Stimulated activated CD4-positive, alpha-beta T cell treated with anti-CD3 and anti-CD28 coated beads, Interleukin-2, amount 100 ng/mL, for 48 hours (primary cell): ENCODE measurements around the gene FXYD3.
"Not testable (repeated sequence)": the region's sequence is repeated elsewhere in the genome, so short reads cannot be mapped to it uniquely, and the experiment has no call there.

Source experiments
- DNase-seq, 2 donors: peaks; one replicate each; pipeline ENCODE4 v3.0.0-alpha.2; 2020

The FXYD3 gene

DNA sequence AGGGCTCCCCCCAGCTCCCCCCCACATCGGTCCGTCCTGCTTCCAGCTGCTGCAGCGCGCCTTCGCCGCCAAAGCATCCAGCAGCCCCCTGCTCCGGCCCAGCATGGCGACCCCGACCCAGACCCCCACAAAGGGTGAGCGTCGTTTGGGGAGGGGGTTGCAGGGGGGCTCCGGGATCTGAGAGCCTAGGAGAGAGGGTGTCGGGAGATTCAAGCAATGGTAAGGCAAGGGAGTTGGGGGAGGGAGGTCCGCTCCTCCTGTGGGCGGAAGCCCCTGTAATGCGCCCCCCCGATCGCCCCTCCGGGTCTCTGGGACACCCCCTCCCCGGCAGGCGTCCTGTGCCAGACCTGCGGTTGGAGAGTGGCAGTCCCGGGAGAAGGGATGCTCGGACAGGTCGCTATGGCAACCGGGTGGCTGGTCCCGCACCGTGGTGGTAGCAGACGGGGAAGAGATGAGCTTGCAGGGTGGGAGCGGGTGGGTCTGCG, 27.6 kb downstream of the FXYD3 start, which contains the start of gene FXYD7:
FXYD7 (plus strand) TSS at position 25 of the 485 bp plus-strand sequence; CDS start at position 104, 79 bp downstream.
- DNase-seq: no peak

DNA sequence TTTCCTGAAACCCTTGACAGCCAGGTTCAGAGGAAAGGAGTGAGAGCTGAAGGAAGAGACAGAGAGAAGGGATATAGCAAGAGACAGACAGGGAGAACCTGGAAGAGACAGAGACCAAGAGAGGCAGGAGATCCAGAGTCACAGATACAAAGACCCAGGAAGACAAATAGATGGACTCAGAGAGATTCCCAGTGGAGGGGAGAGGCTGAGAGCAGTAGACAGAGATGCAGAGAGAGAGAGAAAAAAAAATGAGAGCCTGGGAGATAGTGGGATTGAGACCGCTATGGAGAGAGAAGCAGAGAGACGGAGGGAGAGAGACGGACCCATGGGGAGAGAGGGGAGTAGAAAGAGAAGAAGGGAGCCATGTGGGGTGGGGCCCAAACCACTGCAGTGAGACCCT, 28.2 kb downstream of the FXYD3 start:
- DNase-seq: no peak

DNA sequence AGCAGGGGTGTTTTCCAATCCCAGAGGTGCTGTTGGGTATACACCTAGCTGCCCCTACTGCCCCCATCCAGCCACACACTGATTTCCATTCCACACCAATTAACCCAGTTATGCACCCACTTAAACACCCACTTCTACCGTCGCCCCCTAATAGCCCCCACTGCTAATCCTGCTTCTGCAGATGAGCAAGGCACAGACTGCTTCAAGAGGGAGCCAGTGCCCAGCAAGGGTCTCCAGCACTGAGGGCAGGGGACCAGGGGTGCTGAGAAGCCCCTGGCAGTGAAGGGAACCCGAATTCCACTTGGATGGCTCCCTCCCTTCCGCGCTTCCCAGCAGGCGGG, 28.6 kb downstream of the FXYD3 start:
- no peak for DNase-seq

DNA sequence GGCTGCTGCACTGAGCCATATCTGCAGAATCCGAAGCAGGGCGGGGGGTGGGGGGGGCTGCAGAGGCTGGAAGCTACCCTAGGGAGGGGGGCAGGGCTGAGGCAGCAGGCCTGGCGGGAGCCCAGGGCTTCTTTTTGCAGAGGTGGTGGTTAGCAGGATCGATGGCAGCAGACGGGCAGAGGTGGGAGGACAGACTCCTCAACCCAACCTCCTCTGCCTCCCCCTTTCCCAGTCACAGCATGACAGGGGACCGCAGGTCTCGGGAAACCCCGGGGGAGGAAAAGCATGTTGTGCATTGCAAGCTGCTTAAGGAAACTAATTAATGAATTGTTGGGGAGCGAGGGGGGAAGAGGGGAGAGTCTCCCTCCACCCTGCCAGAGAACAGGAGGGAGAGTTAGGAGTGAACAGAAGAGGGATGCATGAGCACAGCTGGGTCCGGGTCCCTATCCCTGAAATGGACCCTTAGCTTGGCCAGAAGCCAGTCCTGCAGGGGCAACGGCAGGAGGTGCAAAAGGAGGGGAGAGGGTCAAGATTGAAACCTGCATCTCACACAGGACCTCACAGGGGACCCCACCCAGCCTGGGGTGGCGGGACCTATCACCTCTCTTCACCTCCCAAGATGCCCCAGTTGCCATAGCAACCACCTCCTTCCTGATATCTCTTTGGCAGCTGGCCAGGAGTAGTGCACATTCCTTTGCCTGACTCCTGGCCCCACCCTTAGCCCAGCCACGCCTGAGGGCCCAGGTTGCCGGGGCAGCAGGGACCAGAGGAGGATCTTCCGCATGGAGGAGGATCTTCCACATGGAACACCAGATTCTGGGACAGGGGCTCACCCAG, 29.2 kb downstream of the FXYD3 start:
- no peak for DNase-seq

DNA sequence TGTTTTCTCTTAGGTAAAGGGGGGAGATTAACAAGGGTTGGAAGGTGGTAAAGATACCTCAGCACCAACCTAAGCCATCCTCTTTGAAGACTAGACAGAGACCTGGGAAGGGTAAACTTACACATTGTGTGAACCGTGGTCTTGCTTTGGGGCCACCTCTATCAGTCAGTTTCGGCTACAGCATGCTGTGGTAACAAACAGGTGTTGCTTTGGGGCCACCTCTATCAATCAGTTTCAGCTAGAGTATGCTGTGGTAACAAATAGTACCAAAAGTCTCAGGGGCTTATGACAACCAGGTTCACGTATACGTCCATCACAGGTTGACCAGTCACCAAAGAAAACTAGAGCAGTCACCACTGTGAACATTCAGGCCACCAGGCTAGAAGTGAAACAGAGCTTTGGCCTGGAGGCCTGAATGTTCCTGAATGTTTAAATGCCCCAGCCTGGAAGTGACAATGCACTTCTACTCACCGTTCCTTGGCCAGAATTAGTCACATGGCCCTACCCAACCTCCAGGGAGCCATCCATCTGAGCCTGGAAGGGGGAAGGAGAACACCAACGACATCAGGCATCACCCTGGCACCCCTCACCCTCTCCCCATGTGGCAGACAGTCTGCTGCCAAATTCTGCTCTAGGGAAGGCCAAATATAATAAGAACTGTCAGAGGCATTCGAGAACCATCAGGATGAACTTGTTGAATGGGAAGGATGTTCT, 31.3 kb downstream of the FXYD3 start:
- DNase-seq: no peak

DNA sequence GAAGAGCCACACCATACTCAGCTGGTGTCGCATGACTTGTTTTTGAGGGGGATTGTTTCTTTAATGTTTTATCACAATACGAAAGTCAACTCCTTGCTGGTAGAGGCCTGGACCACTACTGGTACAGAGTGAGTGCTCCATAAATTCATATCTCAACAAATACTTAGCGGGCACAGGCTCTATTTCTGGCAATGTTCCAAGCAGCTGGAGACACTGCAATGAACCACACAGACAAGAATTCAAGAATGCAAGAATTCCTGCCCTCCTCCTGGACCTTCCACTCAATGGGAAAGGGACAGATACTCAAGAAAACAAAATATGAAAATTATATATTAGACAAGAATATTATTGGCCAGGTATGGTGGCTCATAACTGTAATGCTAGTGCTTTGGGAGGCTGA, 33.8 kb downstream of the FXYD3 start:
- no peak for DNase-seq

DNA sequence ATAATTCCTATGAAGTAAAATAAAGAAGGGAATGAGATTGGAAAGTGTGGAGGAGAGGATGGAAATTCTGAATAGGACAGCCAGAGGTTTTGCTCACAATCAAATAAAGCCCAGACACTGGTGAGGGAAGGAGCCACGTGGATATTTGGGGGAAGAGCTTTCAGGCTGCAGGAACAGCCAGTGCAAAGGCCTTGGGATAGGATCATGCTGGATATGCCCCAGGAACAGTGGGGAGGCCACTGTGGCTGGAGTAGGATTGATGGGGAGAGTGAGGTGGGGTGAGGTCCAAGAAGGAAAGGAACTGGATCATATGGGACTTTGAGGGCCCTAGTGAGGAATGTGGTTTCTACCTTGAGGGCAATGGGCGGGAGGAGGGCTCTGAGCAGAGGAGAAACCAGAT, 34.8 kb downstream of the FXYD3 start:
- no peak for DNase-seq

DNA sequence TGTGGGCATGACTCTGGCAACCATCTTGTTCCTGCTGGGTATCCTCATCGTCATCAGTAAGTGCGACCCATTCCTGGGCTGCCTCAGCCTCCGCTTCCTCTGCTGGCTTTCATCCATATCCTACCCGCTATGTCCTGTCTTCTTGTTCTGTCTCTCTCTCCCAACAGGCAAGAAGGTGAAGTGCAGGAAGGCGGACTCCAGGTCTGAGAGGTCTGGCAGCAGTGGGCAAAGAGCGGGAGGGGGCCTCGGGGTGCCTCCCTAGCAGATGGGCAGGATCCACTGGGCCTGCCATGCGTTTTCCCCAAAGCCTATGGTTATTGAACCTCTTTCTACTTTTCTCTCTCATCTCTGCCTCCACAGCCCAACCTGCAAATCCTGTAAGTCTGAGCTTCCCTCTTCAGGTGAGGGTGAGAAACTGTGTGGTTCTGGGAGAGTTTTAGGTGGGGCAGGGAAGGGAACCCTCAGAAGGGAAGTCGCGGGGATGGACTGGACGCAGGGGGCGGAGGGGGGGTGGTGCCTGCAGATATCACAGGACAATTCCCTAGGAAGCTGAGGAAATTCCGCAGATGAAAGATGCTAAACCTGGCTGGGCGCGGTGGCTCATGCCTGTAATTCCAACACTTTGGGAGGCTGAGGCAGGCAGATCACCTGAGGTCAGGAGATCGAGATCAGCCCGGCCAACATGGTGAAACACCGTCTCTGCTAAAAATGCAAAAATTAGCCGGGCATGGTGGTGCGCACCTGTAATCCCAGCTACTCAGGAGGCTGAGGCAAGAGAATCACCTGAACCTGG, 35.8 kb downstream of the FXYD3 start:
- DNase-seq: no peak

DNA sequence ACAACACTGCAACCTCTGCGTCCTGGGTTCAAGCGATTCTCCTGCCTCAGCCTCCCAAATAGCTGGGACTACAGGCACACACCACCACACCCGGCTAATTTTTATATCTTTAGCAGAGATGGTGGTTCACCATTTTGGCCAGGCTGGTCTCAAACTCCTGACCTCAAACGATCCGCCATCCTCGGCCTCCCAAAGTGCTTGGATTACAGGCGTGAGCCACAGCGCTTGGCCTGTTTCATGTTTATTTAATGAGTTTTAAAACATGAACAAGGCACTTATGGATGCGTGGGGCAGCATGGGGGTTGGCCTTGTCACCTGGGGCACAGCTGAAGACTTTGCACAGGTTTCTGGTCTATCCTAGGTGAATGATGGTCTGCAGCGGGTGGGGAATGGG, 37.5 kb downstream of the FXYD3 start:
- not testable (repeated sequence) for DNase-seq

DNA sequence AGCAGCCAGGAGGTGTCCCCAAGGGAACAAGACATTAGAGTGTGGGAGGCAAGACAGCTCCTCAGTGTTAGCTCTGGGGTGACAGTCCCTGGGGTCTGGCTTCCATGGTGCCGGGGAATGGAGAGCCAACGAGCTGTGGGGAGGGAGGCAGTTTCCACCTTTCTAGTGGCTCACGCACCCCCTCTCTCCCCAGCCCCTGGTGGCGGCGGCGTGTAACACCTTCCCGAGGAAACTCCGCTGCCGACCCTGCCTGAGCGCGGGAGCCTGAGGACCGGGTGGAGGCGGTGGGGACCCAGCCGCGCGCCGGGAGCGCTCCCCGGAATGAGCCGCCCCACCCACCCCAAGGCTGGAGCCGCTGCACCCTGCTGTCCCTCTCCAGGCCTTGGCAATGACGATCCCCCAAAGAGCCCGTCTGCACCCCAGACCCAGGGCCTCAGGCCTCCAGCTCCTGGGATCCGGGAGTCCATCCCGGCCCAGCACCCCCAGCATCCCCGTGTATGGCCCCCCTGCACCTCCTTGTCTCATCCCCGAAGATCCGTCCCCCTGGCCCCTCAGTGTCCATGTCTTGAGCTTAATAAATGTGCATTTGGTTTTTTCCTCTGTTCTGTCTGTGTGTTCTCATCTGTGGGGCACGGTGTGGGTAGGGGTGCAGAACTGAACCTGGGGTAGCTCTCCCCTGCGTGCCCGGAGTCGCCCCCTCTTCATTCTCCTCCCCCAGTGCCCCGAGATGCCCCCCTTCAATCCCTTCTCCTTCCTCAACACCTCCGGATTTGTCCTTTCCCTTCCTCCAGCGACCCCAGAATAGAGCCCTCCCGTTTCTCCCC, 38.3 kb downstream of the FXYD3 start:
- DNase-seq: peak; percentile 73 to 74

DNA sequence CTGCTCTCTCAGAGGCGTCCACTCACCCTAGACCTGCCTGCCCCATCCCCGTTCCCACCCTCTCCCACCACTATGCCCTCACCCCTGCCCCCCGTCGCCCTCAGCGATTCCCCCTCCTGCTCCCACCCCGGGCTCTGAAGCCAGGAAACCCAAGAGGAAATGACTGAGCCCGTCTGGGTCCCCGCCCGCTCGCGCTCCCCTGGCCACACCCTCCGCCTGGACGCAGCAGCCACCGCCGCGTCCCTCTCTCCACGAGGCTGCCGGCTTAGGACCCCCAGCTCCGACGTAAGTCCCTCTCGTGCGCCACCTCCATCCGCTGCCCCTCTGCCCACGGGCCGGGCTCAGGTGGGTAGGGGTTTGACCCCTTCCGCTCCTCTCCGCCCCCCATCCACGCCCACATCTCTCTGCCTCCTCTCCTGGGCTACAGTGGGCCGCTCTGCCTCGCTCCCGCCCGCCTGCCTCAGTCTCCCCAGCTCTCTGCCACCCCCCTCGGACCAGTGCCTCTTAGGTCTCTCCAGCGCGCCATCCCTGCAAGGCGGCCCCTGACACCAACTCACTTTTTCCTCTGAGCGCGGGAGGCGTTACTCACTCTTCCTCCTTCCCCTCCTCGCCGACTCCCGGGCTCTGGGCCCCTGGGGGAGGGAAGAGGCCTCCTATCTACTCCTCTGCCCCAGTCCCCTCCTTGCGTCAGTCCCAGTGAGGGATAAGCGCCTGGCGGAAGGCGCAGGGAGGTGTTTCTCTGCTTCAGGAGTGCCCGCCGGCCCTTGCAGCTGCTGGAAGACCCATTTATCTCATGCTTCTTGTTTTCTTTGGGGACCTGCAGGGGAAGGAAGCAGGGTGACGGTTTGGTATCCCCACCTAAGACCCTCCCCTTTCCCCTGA, 39.1 kb downstream of the FXYD3 start, which contains the start of gene FXYD5:
FXYD5 (plus strand) TSS at position 211 of the 882 bp plus-strand sequence. CDS start 816 bp downstream, outside the sequence.
- peak; percentile 73 to 74 for DNase-seq

DNA sequence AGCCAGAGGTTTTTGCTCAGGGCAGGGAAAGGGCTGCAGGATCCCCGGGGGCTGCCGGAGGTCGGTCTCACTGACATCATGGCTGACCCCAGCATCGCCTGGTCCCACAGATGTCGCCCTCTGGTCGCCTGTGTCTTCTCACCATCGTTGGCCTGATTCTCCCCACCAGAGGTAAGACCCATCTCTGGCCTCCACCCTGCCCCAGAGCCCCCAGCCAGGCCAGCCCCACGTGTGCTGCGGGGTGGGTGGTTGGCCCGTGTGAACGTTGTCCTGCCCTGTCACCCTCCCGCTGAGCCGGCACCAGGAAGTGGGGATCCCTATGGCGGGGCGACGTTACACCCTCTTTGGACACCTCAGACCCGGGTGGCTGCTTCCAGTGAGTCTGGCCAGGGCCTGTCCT, 39.8 kb downstream of the FXYD3 start:
- no peak for DNase-seq

DNA sequence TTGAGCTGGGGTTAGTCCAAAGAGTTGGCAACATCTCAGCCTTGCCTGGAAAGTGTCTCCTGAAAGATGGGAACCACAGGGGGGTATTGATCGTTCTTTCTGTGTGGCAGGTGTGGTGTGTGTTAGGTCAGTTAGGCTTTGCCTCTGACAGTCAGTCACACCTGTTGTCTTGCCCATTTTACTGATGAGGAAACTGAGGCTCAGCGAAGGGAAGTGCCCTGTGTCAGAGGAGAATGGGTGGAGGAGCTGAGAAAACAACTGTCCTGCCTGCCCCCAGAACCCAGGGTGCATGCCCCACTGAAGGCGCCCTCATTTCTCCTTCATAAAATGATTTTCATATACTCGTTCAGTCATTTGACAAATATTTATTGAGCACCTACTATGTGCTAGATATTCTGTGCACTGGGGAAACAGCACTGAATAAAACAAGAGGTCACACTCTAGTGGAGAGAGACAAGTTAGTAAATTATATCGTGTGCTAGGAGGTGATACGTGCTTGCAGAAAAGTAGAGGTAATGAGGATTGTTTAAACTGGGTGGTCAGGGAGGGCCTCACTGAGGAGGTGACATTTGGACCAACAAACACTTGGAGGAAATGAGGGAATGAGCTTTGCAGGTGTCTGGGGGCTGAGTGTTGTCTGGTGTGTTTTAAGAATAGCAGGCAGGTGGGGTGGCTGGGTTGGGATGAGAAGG, 40.5 kb downstream of the FXYD3 start:
- no peak for DNase-seq

DNA sequence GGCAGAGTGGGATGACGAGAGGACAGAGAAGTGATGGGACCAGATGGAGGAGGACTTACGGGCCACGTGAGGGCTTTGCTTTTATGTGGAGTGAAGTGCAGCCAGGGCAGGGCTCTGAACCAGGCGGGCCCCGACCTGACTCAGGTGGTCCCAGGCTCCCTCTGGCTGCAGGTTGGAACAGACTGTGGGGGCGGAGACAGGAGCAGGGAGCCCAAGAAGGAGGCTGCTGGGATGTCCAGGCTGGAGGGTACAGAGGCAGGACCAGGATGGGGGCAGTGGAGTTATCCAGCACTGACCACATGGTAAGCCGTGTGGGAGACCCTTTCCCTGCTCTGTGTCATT, 41.0 kb downstream of the FXYD3 start:
- no peak for DNase-seq

DNA sequence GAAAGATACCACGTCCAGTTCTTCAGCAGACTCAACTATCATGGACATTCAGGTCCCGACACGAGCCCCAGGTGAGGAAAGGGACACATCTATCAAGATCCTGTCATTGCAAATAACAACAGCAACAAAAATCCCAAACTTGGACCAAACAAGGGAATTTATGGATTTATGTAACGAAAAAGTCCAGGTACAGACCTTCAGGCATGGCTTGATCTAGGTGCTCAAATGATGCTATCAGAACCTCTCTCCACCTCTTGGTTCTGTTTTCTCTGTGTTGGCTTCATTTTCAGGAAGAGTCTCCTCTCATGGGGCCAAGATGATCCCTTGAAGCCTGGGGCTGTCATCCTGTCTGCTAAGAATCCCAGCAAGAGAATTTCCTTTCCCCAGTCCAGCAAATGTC, 41.8 kb downstream of the FXYD3 start:
- DNase-seq: no peak

DNA sequence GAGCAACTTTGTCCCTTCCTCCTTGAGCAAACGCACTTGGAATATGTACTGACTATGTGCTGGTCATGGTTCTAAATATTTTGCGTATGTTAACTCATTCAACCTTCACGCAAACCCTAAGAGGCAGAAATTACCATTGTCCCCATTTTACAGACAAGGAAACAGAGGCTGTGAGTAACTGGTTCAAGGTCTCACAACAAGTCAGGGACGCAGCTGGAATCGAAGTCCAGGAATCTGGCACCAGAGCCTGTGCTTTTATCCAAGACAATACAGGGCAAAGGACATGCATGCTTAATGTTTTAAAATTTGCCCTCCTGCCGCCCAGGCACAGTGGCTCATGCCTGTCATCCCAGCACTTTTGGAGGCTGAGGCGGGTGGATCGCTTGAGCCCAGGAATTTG, 44.0 kb downstream of the FXYD3 start:
- no peak for DNase-seq

DNA sequence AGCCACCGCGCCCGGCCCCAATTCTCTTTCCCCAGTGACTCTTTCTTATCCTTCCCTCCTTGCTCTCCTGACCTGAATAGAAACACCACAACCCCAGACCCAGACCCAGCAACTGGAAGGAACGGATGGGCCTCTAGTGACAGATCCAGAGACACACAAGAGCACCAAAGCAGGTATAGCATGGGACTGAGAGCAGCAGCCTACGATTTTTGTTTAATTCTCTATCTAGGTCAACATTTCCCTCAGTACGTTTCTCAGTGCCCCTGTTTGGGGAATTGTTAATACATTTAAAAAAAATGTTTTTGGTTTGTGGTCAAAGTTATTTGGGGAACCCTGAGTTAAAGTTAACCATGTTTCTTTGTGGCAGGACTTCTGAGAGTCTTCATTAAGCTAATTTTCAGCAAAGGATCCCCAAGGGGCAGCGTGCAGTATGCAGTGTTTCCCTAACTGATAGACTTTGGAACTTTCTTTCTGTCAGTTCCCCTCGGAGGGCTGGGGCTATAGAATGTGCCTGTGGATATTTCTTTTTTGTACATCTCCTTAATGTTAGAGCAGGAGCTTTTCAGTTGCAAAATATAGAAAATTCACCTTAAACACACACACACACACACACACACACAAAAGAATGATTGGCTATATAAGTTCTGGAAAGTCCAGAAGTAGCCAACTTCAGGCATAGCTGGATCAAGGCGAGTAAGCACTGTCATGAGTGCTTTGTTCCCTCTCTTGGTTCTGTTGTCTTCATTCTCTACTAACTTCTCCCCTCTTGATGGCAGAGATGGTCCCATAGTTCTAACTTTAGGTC, 45.2 kb downstream of the FXYD3 start:
- DNase-seq: no peak

DNA sequence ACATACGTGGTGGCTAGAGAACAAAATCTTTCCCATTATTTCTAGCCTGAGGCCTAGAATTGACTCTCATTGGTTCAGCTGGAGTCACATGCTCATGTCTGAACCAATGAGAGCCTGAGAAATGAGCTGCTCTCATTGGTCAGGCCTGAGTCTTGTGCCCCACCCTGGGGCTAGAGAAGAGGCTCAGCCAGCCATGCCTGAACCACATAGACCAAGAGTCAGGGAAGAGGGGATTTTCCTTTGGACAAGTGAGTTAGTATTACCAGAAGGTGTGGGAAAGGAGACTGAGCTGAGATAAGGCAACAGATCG, 45.8 kb downstream of the FXYD3 start:
- DNase-seq: no peak

DNA sequence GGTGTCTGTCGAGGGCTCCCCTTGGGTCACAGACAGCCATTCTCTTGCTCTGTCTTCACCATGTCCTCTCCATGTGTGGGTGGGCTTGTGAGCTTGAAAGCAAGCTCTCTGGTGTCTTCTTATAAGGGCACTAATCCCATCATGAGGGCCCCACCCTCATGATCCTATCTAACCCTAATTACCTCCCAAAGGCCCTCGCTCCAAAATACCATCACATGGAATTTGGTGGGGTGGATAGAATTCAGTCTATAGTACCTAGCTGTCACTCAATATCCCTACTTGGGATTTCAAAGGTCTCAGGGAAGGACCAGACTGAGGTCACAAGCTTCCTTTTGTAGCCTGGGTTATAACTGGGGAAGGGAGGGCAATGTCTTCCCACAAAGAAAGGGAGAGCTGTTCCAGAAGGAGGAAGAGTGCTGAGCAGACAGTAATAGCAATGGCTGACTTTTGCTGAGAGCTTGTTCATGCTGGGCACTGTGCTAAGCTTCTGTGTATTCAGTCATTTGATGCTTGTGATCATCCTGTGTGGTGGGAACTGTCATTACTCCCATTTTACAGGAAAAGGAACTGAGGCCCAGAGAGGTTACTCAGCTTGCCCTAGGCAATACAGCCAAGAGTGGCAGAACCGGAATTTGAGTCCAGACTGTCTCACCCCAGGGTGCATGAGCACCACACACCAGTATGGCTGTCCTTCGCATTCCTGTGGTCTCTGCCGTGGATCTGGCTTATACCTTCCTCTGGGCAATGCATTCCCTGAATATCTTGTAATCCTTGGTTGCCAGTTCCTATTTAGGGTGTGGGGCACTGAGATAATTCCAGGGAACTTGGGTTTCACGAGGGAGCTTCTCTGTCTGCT, 47.1 kb downstream of the FXYD3 start:
- DNase-seq: no peak
